A673 (cell line): ENCODE measurements around the gene SEL1L. TPM values are rescaled to one million over a fixed set of nuclear protein-coding genes. Genes with fewer than 3 reads are reported as not detected.
"Not testable (repeated sequence)": the region's sequence is repeated elsewhere in the genome, so short reads cannot be mapped to it uniquely, and the experiment has no call there.

Experiments
- BruUV-seq: library from RNA; stranded (reverse); fragments of 400-500 nt; replicated peaks from 2 replicates; lab custom pipeline; 2021; lab: Mats Ljungman, UMichigan
- CTCF ChIA-PET: fragments of 300-600 bp; sonication (Branson Sonifier 250); formaldehyde crosslinking; loops from one replicate; lab custom pipeline; 2022; ENCODE audit warnings: antibody characterized with exemption; lab: Charles Lee
- POLR2A ChIA-PET: fragments of 300-600 bp; sonication (Branson Sonifier 250); formaldehyde crosslinking; loops from one replicate; lab custom pipeline; 2022; ENCODE audit warnings: antibody characterized with exemption; ENCODE audit not compliant: low non-redundant PET; lab: Charles Lee
- DNase-seq: peaks from one replicate; pipeline ENCODE4 v3.0.0-alpha.2; 2015; ENCODE audit warnings: low spot score
- H3K27ac ChIP-seq: fragments of 200-600 bp; sonication (generic); 2 replicates; pipeline ENCODE4 v1.5.1; 2016; ENCODE audit warnings: mixed run types, low read depth, mild to moderate bottlenecking, mixed read lengths, antibody characterized with exemption, low read length; ENCODE audit not compliant: poor library complexity, severe bottlenecking
- H3K27me3 ChIP-seq: fragments of 200-600 bp; sonication (generic); replicated peaks from 2 replicates; pipeline ENCODE4 v1.6.1; 2017; ENCODE audit warnings: mixed run types, low read depth, mild to moderate bottlenecking, mixed read lengths, antibody characterized with exemption, low read length; ENCODE audit not compliant: insufficient read depth, poor library complexity
- H3K36me3 ChIP-seq: fragments of 200-600 bp; sonication (generic); 2 replicates; pipeline ENCODE4 v1.6.1; 2016; ENCODE audit warnings: mixed run types, mild to moderate bottlenecking, mixed read lengths, antibody characterized with exemption, low read length; ENCODE audit not compliant: insufficient read depth, poor library complexity, severe bottlenecking
- H3K4me1 ChIP-seq: fragments of 200-600 bp; sonication (generic); 2 replicates; pipeline ENCODE4 v1.6.1; 2017; ENCODE audit warnings: mixed run types, mild to moderate bottlenecking, mixed read lengths, antibody characterized with exemption, low read length; ENCODE audit not compliant: insufficient read depth, poor library complexity, severe bottlenecking
- H3K4me3 ChIP-seq: fragments of 200-600 bp; sonication (generic); 2 replicates; pipeline ENCODE4 v1.5.1; 2016; ENCODE audit warnings: low read depth, mixed run types, mild to moderate bottlenecking, mixed read lengths, low read length; ENCODE audit not compliant: poor library complexity, severe bottlenecking
- H3K9me3 ChIP-seq: fragments of 200-600 bp; sonication (generic); 2 replicates; pipeline ENCODE4 v1.6.1; 2016; ENCODE audit warnings: mixed run types, low read depth, mild to moderate bottlenecking, mixed read lengths, antibody characterized with exemption, low read length; ENCODE audit not compliant: poor library complexity, severe bottlenecking
- EZH2 ChIP-seq: fragments of 200-600 bp; sonication (generic); IDR thresholded peaks from 2 replicates; pipeline ENCODE4 v1.6.1; 2017; ENCODE audit warnings: borderline replicate concordance, low read depth, mild to moderate bottlenecking, mixed read lengths, antibody characterized with exemption, low read length; ENCODE audit not compliant: poor library complexity, severe bottlenecking
- intact Hi-C: fragments of 100-400 bp; cut with micrococcal nuclease; formaldehyde crosslinking; loops from one replicate; pipeline ENCODE4 v1.10.0; 2022; ENCODE audit not compliant: unreplicated experiment
- total RNA-seq: library from RNA; stranded (reverse); gene quantifications from 2 replicates; pipeline ENCODE4 v1.2.3, GENCODE V29; 2021
- TF ChIP-seq, protein P1 (sequence below): fragments of 300-800, 200-600 bp; sonication (generic); conservative IDR thresholded peaks from 2 replicates; pipeline ENCODE4 v1.5.1; 2017; ENCODE audit warnings: low read depth, mild to moderate bottlenecking, antibody characterized with exemption, low read length, moderate library complexity, mixed read lengths

SEL1L gene
- total RNA-seq, 1 experiment from 2014 or later, result 52.5 TPM

- intact Hi-C loops, result no loop called here
- no peak overlapping the region for H3K4me3 ChIP-seq
- H3K27ac ChIP-seq, result no peak overlapping the region
- DNase-seq, result no peak
- H3K4me1 ChIP-seq, result no peaks in the 10 kb centered on the region
- H3K36me3 ChIP-seq, result peaks cover 22% of the 10 kb centered on the region
- TF ChIP-seq, protein P1, sequence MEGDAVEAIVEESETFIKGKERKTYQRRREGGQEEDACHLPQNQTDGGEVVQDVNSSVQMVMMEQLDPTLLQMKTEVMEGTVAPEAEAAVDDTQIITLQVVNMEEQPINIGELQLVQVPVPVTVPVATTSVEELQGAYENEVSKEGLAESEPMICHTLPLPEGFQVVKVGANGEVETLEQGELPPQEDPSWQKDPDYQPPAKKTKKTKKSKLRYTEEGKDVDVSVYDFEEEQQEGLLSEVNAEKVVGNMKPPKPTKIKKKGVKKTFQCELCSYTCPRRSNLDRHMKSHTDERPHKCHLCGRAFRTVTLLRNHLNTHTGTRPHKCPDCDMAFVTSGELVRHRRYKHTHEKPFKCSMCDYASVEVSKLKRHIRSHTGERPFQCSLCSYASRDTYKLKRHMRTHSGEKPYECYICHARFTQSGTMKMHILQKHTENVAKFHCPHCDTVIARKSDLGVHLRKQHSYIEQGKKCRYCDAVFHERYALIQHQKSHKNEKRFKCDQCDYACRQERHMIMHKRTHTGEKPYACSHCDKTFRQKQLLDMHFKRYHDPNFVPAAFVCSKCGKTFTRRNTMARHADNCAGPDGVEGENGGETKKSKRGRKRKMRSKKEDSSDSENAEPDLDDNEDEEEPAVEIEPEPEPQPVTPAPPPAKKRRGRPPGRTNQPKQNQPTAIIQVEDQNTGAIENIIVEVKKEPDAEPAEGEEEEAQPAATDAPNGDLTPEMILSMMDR, result no peak
- no peak for TF ChIP-seq EZH2
- POLR2A ChIA-PET, result no interaction called here
- BruUV-seq, result no TSS peak
- H3K9me3 ChIP-seq, result no peaks in the 10 kb centered on the region
- H3K27me3 ChIP-seq, result no peaks in the 10 kb centered on the region
- CTCF ChIA-PET, result no interaction called here
Observed at GRCh38 chr14:81519200-81520011, 14.2 kb downstream of the SEL1L start.

DNA sequence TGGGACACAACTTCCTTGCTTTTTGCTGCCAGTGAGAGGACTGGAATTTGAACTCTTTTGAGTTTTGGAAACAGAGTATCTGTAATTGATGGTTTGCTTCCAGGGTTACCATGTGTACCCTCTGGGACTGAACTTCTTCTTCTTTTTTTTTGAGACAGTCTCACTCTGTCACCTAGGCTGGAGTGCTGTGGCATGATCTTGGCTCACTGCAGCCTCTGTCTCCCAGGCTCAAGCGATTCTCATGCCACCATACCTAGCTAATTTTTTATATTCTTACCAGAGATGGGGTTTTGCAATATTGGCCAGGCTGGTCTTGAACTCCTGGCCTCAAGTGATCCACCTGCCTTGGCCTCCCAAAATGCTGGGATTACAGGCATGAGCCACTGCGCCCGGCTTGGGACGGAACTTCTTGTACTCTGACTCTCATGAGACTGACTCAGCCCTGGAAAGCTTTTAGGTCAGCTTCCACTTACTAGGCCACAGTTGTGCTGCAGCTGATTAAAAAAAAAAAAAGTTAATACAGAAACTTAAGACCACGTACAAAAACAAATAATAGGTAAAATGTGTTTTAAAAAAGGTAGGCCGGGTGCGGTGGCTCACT, 15.8 kb downstream of the SEL1L start:
- no peak for DNase-seq
- no peak overlapping the region for H3K27ac ChIP-seq
- no peak for TF ChIP-seq EZH2
- TF ChIP-seq, protein P1, result no peak
- H3K4me1 ChIP-seq, result no peaks in the 10 kb centered on the region
- no peaks in the 10 kb centered on the region for H3K9me3 ChIP-seq
- POLR2A ChIA-PET, result no interaction called here
- H3K27me3 ChIP-seq, result no peaks in the 10 kb centered on the region
- intact Hi-C loops, result no loop called here
- no TSS peak for BruUV-seq
- no peak overlapping the region for H3K4me3 ChIP-seq
- CTCF ChIA-PET, result no interaction called here
- peaks cover 18% of the 10 kb centered on the region for H3K36me3 ChIP-seq

DNA sequence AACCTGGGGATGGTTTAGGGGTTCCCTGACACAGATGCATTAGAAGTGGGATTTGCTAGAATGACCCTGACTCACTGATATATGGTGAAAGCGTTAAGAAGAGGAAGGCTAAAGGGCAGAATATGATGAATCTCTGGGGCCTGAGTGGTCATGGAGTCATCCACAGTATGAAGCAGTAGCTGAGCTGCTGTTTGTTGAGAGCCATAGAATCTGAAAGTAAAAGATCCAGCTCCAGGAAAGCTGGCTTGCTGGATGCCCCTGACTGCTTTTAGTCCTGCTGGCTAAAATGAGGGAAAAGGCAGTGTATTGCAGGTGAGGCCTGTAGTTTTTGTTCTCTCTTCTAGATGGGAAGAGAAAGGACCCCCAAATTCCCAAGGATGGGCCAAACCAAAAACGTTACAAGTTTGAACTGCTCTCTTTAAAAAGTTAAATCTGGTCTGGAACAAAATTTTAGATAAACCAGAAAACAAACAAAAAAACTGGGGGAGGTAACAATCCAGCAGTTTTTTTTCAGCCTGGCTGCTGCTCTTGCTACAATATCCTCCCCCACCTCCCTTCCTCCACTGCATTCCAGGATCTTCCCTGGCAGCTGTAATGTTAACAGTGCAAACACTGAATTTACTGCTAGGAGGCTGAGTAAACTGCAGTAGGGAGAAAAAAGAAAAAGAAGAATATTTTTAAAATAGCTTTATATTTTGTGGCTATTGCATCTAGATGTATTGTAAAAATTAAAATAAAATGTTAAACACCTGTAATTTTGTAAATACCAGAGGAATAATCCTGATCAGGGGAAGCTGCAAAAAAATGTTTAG, 16.5 kb downstream of the SEL1L start:
- no peak for DNase-seq
- Histone ChIP-seq H3K9me3 (no peaks in the 10 kb centered on the region), H3K27ac (no peak overlapping the region), H3K36me3 (peaks cover 11% of the 10 kb centered on the region), H3K27me3 (no peaks in the 10 kb centered on the region), H3K4me3 (no peak overlapping the region), H3K4me1 (no peaks in the 10 kb centered on the region)
- intact Hi-C loops, result no loop called here
- POLR2A ChIA-PET, result no interaction called here
- no TSS peak for BruUV-seq
- CTCF ChIA-PET, result no interaction called here
- no peak for TF ChIP-seq EZH2
- TF ChIP-seq, protein P1, result no peak

GRCh38 chr14:81515927-81516326, 17.7 kb downstream of the SEL1L start:
- BruUV-seq, H3K27ac ChIP-seq, H3K27me3 ChIP-seq, DNase-seq, H3K9me3 ChIP-seq, H3K4me3 ChIP-seq, POLR2A ChIA-PET, intact Hi-C loops, CTCF ChIA-PET: not testable (repeated sequence)
- Histone ChIP-seq H3K36me3 (peaks cover 14% of the 10 kb centered on the region), H3K4me1 (peaks cover 10% of the 10 kb centered on the region)
